Smooth muscle cell (in vitro differentiated cells): ENCODE data around the gene EYS. TPM values are rescaled to one million over a fixed set of nuclear protein-coding genes. Genes with fewer than 3 reads are reported as not detected.

ENCODE experiments used
- DNase-seq: peaks from one replicate; lab custom pipeline; 2025; ENCODE audit not compliant: unreplicated experiment; lab: John Stamatoyannopoulos, UW
- H2AFZ ChIP-seq: fragments of 200-600 bp; sonication (generic); 2 replicates; pipeline ENCODE4 v1.6.0; 2016; ENCODE audit warnings: antibody characterized with exemption, low read depth, mild to moderate bottlenecking
- H3F3A ChIP-seq: fragments of 200-600 bp; sonication (generic); 2 replicates; pipeline ENCODE4 v1.6.0; 2017; ENCODE audit warnings: antibody characterized with exemption, low read depth
- H3K27ac ChIP-seq: fragments of 200-600 bp; sonication (generic); 2 replicates; pipeline ENCODE4 v1.5.1; 2016; ENCODE audit warnings: low read depth, mild to moderate bottlenecking
- H3K27me3 ChIP-seq: fragments of 200-600 bp; sonication (generic); 2 replicates; pipeline ENCODE4 v1.6.1; 2016; ENCODE audit warnings: low read depth, mild to moderate bottlenecking
- H3K36me3 ChIP-seq: fragments of 200-600 bp; sonication (generic); 2 replicates; pipeline ENCODE4 v1.5.1; 2016; ENCODE audit warnings: low read depth
- H3K4me1 ChIP-seq: fragments of 200-600 bp; sonication (generic); 2 replicates; pipeline ENCODE4 v1.5.1; 2016; ENCODE audit warnings: low read depth
- H3K4me2 ChIP-seq: fragments of 200-600 bp; sonication (generic); 2 replicates; pipeline ENCODE4 v1.6.0; 2016; ENCODE audit warnings: mild to moderate bottlenecking
- H3K4me3 ChIP-seq: fragments of 200-600 bp; sonication (generic); 2 replicates; pipeline ENCODE4 v1.5.1; 2016; ENCODE audit warnings: mild to moderate bottlenecking
- H3K79me2 ChIP-seq: fragments of 200-600 bp; sonication (generic); 2 replicates; pipeline ENCODE4 v1.6.0; 2016; ENCODE audit warnings: low read depth, mild to moderate bottlenecking
- H3K9ac ChIP-seq: fragments of 200-600 bp; sonication (generic); 2 replicates; pipeline ENCODE4 v1.6.0; 2016; ENCODE audit warnings: low read depth
- H3K9me3 ChIP-seq: fragments of 200-600 bp; sonication (generic); replicated peaks from 2 replicates; pipeline ENCODE4 v1.5.1; 2016; ENCODE audit warnings: low read depth
- H4K20me1 ChIP-seq: fragments of 200-600 bp; sonication (generic); 2 replicates; pipeline ENCODE4 v1.6.0; 2016; ENCODE audit warnings: low read depth
- WGBS: methylation state at CpG from one replicate; pipeline ENCODE4 v1.1.7; 2016; ENCODE audit warnings: low lambda C conversion rate; 5-methylcytosine and 5-hydroxymethylcytosine counted together
- polyA plus RNA-seq: library from polyadenylated mRNA; unstranded; fragments of >200 nt; fragmentation: Nextera tagmentation; extraction: Ambion mirVana; gene quantifications from 2 replicates; pipeline ENCODE4 v1.2.1, GENCODE V29; 2016
- total RNA-seq: library from RNA; depleted of rRNA; stranded (reverse); fragments of >200 nt; gene quantifications from 2 replicates; pipeline ENCODE4 v1.2.3, GENCODE V29; 2014
- TF ChIP-seq, protein P1 (sequence below): fragments of 200-600 bp; sonication (generic); IDR thresholded peaks from 2 replicates; pipeline ENCODE4 v1.5.1; 2017; ENCODE audit warnings: borderline replicate concordance, mild to moderate bottlenecking, antibody characterized with exemption; ENCODE audit not compliant: insufficient read depth, poor library complexity, severe bottlenecking

EYS gene
- total and polyA plus RNA-seq, 2 experiments from 2014 or later = 0.07 to 0.18 TPM

DNA sequence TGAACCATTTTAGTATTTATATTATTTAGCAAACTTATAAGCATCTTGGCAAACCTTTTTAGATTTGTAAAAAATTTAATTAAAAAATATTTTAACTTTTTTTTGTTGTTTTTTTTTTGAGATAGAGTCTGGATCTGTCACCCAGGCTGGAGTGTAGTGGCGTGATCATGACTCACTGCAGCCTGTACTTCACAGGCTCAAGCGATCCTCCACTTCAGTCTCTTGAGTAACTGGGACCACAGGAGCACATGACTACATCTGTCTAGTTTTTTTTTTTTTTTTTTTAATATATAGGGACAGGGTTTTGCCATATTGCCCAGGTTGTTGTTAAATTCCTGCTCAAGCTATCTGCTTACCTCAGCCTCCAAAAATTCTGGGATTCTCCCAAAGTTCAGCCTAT is 161.1 kb downstream of the EYS start:
- Histone ChIP-seq H2AFZ (no peak overlapping the region), H3F3A (no peaks in the 10 kb centered on the region), H3K9ac (no peak overlapping the region), H3K79me2 (no peaks in the 10 kb centered on the region), H3K4me1 (no peaks in the 10 kb centered on the region), H3K36me3 (no peaks in the 10 kb centered on the region), H3K27me3 (no peaks in the 10 kb centered on the region), H3K9me3 (no peaks in the 10 kb centered on the region), H3K4me3 (no peak overlapping the region), H3K27ac (no peak overlapping the region), H4K20me1 (no peaks in the 10 kb centered on the region), H3K4me2 (no peak overlapping the region)
- DNase-seq = no peak
- TF ChIP-seq, protein P1, sequence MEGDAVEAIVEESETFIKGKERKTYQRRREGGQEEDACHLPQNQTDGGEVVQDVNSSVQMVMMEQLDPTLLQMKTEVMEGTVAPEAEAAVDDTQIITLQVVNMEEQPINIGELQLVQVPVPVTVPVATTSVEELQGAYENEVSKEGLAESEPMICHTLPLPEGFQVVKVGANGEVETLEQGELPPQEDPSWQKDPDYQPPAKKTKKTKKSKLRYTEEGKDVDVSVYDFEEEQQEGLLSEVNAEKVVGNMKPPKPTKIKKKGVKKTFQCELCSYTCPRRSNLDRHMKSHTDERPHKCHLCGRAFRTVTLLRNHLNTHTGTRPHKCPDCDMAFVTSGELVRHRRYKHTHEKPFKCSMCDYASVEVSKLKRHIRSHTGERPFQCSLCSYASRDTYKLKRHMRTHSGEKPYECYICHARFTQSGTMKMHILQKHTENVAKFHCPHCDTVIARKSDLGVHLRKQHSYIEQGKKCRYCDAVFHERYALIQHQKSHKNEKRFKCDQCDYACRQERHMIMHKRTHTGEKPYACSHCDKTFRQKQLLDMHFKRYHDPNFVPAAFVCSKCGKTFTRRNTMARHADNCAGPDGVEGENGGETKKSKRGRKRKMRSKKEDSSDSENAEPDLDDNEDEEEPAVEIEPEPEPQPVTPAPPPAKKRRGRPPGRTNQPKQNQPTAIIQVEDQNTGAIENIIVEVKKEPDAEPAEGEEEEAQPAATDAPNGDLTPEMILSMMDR = no peak
- 28% methylated on average over 2 of the region's 2 CpGs for WGBS

DNA sequence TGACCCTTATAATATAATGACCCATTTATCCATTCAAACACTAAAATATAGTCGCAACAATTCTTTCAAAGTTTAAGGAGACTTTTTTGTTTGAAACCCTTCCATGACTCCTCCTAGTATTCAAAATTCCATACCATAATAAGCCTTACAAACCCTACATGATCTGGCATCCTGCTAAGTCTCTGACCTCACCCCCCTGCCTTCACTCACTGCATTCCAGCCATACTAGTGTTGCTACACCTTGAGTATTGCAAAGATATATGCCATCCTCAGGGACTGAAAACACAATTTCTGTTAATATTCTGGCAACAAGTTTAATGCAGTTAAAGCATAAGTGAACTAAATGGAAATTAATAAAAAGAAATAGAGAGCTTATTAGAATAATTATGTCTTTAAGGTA is 168.4 kb downstream of the EYS start:
- no peaks in the 10 kb centered on the region for H3K79me2 ChIP-seq
- H3K4me2 ChIP-seq = no peak overlapping the region
- H3K27me3 ChIP-seq = no peaks in the 10 kb centered on the region
- no peaks in the 10 kb centered on the region for H3K9me3 ChIP-seq
- TF ChIP-seq, protein P1 = no peak
- H3K9ac ChIP-seq = no peak overlapping the region
- no peaks in the 10 kb centered on the region for H3F3A ChIP-seq
- H2AFZ ChIP-seq = no peak overlapping the region
- H4K20me1 ChIP-seq = no peaks in the 10 kb centered on the region
- no peak overlapping the region for H3K27ac ChIP-seq
- H3K4me1 ChIP-seq = no peaks in the 10 kb centered on the region
- no peaks in the 10 kb centered on the region for H3K36me3 ChIP-seq
- H3K4me3 ChIP-seq = no peak overlapping the region
- 83% methylated on average over 1 of the region's 1 CpG for WGBS
- DNase-seq = no peak

DNA sequence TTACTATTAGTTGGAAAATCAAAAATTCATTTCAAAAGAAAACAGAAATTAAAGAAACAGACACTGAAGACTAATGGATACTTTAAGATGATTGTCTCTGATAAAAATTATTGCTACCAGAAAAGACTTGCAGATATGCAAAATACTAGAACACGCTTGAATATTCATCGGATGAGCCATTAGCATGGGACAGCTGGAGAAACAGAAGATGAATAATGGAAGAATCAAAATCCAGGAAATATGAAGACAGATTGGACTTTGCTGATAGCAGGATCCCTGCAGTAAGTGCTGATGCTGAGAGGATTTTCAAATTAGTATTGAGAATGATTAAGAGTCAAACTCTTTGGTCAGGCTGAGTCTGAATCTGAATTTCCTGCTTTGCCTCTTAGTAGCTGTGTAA is 169.4 kb downstream of the EYS start:
- no peaks in the 10 kb centered on the region for H4K20me1 ChIP-seq
- no peaks in the 10 kb centered on the region for H3K4me1 ChIP-seq
- no peaks in the 10 kb centered on the region for H3F3A ChIP-seq
- 97% methylated on average over 2 of the region's 2 CpGs for WGBS
- no peak overlapping the region for H3K4me3 ChIP-seq
- no peaks in the 10 kb centered on the region for H3K79me2 ChIP-seq
- no peak for DNase-seq
- no peak overlapping the region for H3K4me2 ChIP-seq
- H3K27me3 ChIP-seq = no peaks in the 10 kb centered on the region
- H3K27ac ChIP-seq = no peak overlapping the region
- TF ChIP-seq, protein P1 = no peak
- H2AFZ ChIP-seq = no peak overlapping the region
- no peaks in the 10 kb centered on the region for H3K9me3 ChIP-seq
- H3K36me3 ChIP-seq = no peaks in the 10 kb centered on the region
- no peak overlapping the region for H3K9ac ChIP-seq

DNA sequence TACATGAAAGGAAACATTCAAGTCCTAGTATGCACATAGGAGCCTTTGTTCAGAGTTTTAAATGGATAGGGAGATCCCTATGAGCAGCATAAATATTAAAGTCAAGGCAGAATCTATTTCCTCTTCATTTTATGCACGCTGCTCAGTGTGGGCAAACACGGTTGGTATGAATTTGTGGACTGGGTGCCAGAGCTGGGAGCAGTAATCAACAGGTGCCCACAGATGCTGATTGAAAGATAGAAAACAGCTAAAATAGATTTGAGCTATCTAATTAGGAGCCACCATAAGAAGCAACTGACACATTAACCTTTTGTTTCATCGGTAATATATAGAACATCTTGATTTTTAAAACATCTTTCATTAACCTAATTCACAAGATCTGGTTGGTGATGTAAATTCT is 175.5 kb downstream of the EYS start:
- H3K9ac ChIP-seq = no peak overlapping the region
- 96% methylated on average over 3 of the region's 3 CpGs for WGBS
- no peak for DNase-seq

More for the DNA sequence above, 175.5 kb downstream of the EYS start:
- no peaks in the 10 kb centered on the region for H3K9me3 ChIP-seq
- TF ChIP-seq, protein P1 = no peak
- H3K4me2 ChIP-seq = no peak overlapping the region
- no peak overlapping the region for H3K27ac ChIP-seq
- no peak overlapping the region for H3K4me3 ChIP-seq
- H3F3A ChIP-seq = no peaks in the 10 kb centered on the region
- no peaks in the 10 kb centered on the region for H3K27me3 ChIP-seq
- H3K79me2 ChIP-seq = no peaks in the 10 kb centered on the region
- H4K20me1 ChIP-seq = no peaks in the 10 kb centered on the region
- H2AFZ ChIP-seq = no peak overlapping the region
- H3K4me1 ChIP-seq = no peaks in the 10 kb centered on the region
- H3K36me3 ChIP-seq = no peaks in the 10 kb centered on the region
